ENCODE results near the gene CDK16.

The CDK16 gene

DNA sequence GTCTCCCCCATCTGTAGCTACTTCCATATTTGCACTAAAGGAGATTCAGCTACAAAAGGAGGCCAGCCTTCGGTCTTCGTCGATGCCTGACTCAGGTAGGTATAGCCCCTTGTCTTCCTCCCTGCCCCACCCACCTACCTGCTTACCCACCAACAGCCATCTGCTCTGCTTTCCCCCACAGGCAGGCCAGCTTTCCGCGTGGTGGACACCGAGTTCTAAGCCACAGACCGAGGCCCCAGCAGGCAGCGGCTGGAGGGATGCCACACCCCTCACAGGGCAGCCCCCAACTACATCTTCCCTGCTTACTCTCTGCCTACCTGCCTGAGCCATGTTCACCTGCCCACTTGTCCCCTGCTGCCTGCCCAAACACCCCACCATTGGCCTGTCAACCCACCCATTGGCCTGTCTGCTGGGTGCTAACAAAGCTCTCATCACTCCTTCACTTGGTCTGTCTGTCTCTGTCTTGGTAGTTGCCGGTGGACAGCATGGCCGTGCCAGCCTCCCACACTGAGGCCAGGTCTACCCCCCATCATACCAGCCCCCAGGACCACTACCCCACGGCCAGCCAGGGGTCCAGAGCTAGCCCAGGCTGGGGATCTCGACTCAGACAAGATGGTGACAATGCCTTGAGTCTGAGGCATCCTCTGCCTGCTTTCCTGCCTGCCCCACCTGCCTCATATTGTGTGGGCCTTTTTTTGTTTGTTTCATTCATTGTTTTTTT lies 10.2 kb downstream of the CDK16 start:
- FAIRE-seq: no peak

DNA sequence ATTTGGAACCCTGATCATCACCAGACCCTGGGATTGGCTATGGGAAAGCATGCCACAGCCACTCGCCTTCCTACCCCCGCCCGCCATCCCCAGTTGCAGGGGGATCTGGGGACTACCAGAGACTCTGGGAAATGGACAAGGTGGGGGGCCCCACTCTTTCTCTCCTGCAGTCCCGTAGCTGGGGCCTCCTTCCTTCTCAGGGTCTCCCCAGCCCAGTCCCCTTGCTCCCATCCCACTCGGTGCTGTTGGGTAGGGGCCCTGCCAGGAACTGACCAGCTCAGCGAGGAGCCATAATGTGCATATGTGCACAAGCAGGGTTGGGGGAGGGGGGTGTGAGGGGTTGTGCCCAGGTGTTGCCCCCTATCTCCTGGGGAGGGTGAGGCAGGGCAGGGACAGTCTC lies 10.9 kb downstream of the CDK16 start:
- FAIRE-seq: no peak

DNA sequence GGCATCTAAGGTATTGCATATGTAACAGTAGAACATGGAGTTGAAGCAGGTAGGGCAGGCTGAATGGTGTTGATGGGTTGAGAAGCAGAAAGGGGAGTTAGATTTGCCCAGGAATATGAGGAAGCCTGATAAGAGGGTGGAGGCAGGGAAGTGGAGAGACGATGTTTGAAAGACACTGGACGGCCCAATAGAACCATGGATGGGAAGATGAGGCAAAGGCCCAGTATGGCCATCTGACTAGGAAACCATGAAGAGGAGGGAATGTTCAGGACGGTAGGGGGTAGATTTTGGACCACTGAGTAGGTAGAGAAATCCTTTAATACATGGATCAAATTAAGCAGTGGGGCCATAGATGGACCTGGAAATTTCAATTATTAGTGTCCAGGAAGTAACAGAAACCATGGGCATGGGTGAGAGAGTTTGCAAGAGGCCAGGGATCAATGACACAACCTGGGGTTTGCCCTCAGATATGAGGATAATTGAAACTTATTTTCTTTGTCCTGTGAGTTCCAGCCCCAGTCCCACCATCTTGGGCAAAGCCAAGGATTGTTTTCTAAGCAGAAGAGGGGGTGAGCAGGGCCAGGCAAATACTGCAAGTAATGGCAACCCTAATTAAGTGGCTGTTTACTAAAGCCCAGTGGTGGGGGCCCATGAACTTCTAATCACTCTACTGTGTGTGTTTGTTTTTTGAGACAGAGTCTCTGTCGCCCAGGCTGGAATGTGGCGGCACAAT lies 11.8 kb downstream of the CDK16 start:
- FAIRE-seq: no peak

DNA sequence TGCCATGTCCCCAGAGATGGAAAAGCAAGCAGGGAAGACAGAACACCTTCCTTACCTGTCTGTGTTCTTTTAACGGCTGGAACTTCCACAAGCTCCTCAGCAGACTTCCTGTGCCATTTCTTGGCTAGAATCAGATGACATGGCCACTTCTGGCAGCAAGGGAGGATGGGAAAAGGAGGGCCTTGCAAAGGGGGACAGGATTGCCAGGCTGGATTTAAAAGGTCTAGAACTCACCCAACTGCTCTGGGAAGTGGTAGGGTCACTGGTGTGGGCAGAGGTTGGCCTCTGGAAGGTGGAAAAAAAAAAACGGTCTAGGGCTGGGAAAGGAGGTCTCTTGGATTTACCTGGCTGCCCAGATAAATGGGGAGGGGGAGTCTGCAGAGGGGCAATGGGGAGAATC lies 12.7 kb downstream of the CDK16 start:
- no peak for FAIRE-seq

DNA sequence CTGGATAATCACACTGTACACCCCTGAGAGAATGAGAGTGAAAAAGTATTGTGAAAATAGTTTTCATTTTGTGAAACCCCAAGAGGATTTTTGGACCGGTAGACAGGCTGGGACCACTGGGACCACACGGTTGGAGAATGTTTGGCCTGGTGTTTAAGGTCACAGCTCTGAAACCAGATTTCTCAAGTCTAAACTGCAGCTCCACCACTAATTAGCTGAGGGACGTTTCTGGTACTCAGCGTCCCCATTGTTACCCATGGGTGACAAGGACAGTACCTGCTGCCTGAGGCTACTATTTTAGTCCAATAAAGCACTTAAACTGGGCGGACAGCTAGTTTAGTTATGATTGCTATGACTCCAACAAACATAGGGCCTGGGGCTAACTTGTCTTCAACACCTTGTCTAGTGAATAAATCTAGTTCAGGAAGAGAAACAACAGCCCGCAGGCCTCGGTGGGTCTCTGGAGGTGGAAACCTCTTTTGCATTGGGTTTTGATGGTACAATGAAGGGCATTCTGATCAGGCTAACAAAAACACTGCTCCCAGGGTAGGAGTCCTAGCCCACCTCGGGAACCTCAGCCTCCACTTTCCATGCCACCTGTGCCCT lies 13.8 kb downstream of the CDK16 start:
- FAIRE-seq: no peak

DNA sequence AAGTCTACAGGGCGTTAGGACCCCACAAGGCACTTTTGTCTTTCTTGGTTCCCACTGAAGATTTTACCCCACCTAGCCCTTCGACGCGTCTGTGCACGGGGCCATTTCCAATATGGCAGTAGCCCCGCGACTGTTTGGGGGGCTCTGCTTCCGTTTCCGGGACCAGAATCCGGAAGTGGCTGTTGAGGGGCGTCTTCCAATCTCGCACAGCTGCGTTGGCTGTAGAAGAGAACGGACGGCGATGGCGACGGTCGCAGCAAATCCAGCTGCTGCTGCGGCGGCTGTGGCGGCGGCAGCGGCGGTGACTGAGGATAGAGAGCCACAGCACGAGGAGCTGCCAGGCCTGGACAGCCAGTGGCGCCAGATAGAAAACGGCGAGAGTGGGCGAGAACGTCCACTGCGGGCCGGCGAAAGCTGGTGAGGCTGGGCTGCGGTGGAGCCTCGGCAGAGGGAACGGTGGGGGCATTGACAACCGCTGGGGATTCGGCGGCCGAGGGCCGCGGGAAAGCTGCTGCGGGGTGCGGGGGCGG lies 14.4 kb downstream of the CDK16 start, which contains the start of gene USP11:
USP11 (plus strand) TSS at position 207 of the 530 bp plus-strand sequence; CDS start at position 242, 35 bp downstream.
- no peak for FAIRE-seq

DNA sequence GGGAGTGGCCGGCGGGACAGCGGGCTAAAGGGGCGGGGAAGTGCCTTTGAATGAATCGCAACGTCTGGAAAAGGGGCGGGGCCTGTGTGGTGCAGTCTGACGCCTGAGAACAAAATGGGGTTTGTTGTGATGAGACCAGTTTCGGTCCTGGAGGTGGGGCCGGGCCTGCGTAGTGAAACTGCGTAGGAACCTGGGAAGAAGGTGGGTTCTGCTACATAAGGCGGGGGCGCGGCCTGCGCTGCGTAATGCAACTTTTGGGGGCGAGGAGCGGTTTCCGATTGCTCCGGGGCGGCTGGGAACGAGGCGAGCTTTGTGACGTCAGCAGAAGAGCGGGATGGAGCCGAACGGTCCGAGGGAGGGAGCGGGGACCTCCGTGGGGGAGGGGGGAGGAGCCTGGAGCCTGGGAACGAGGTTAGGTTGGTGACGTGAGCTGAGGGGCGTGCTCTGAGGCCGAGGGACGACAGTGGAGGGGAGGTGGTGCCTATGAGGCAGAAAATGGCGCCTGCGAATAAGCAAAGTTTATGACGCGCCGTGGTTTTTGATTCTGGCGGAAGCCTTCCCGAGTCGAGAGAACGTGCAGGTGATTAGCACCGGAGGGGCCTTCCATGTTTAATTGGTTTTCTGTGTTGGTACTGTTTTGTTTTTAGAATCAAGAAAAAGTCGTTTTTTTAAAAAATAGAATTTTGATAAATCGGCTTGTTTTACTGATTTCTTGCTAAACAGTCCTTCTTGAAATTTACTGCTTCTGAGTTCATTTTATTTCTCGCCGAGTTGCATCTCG lies 15.0 kb downstream of the CDK16 start:
- FAIRE-seq: no peak

DNA sequence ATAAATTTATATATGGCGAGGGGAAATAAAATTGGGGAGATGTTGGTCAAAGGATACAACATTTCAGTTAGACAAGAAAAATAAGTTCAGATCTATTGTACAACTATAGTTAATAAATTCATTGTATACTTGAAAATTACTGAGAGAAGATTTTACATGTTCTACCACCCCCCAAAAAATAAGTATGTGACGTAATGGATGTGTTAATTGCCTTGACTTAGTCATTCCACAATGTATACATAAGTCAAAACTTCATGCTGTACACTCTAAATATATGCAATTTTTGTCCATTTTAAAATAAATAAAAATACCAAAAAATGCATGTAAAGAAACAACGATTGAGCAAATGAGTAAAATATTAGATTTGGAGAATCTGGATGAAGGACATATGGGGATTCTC lies 16.1 kb downstream of the CDK16 start:
- no peak for FAIRE-seq

DNA sequence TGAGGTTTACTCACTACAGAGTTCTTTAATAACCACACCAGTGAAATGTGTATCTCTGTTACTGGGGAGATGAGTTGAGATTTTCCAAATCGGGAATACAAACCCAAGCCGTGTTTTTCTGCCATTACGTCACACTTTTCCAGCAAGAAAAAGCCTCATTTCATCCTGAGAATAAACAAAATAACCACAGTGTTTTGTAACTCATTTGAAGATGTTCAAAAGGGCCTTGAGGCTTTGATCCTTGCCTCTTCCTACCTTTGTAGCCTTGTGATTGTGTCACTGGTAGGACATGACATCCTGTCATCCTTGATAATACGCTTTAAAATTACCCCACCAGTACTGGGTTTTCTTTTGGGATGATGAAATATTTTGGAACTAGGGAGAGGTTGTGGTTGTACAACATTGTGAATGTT lies 17.2 kb downstream of the CDK16 start:
- FAIRE-seq: no peak

DNA sequence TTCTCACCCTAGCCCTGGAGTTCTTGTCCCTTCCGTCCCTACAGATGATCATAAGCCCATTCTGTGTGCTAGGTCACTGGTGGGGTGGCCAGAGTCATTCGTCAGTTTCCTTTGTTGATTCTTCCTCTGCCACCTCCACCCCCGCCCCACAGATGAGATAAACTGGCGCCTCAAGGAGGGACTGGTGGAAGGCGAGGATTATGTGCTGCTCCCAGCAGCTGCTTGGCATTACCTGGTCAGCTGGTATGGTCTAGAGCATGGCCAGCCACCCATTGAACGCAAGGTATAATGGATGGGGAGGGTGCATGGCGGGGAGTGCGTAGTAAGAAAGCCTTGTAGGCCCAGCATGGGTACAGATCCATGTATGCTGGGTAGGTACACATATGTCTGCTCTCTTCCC lies 20.7 kb downstream of the CDK16 start:
- no peak for FAIRE-seq

DNA sequence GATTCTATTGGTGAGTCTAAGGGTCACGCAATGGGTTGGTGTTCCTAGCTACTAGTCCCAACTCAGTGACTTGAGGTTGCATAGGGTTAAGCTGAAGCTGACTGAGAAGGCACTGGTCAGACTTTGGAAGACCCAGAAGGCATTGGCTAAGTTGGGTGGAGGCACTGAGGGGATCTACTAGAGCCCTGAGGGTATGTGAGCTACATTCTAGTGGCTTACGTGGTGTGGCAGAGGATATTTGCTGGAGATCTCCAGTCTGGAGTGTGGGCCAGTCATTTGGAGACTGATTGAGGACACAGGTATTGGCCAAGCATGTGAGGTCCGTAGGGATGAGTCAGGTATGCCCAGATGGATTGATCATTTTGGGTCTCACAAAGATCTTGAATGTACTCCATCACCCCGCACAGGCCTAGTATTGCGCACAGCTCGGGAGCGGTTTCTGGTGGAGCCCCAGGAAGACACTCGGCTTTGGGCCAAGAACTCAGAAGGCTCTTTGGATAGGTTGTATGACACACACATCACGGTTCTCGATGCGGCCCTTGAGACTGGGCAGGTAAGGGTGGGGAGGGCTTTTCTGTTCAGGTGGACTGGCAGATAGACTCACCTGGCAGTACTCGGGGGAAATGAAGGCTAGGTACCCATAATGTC lies 21.5 kb downstream of the CDK16 start:
- no peak for FAIRE-seq

DNA sequence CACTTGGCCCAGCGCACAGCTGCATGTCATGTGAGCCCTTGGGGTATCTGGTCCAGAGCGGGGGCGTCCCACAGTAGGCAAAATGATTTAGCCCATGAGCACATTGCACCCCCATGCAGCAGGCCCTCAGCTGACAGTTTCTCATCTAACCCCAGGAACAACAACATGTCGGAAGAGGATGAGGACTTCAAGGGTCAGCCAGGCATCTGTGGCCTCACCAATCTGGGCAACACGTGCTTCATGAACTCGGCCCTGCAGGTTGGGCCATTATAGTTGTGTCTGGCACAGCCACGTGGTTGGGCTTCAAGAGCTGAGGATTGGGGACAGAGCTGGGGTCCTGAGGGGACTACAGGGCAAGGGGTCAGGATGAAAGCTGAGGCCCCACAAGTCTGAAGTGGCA lies 22.1 kb downstream of the CDK16 start:
- no peak for FAIRE-seq

DNA sequence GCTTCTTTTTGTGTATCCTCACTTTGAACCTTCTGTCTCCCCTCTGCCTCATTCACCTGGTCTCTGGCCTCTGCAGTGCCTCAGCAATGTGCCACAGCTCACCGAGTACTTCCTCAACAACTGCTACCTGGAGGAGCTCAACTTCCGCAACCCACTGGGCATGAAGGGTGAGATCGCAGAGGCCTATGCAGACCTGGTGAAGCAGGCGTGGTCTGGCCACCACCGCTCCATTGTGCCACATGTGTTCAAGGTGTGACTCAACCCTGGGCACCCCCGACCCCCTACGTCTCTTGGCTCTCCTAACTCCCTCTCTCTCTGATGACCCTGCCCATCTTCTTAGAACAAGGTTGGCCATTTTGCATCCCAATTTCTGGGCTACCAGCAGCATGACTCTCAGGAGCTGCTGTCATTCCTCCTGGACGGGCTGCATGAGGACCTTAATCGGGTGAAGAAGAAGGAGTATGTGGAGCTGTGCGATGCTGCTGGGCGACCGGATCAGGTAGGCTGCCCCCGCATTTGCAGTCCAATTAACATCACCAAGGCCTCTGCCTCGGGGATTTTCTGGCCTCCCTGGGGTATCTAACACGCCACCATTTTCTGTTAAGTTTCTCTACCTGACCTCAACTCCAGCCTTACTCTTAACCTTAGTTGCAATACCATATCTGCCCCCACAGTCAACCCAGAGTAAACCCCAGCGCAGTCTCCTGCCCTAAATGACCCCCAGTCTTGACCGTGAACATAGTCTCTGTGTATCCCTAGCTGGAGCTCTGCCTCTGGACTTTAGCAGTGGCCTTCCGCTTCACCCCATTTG lies 22.9 kb downstream of the CDK16 start:
- no peak for FAIRE-seq

DNA sequence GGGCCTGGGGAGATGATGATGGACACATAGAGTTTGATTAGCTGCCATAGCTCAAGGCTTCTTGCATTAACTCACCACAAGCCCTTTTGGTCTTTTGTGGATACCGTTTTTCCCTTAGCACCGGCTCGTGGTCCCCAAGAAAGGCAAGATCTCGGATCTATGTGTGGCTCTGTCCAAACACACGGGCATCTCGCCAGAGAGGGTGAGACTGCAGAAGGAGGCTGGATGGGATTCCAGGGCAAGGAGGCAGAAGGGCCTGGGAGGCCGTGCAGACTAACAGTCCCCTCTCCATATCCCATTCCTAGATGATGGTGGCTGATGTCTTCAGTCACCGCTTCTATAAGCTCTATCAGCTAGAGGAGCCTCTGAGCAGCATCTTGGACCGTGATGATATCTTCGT lies 23.8 kb downstream of the CDK16 start:
- FAIRE-seq: no peak

DNA sequence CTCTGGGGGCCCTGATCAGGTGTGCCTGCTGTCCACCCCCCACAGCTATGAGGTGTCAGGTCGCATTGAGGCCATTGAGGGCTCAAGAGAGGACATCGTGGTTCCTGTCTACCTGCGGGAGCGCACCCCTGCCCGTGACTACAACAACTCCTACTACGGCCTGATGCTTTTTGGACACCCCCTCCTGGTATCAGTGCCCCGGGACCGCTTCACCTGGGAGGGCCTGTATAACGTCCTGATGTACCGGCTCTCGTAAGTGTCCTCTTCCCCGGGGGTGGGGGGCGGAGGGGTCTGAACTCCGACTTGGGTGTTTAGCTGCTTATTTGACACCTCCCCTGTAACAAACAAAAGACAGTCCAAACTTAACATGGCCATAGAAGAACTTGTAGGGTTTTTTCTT lies 24.9 kb downstream of the CDK16 start:
- FAIRE-seq: no peak

DNA sequence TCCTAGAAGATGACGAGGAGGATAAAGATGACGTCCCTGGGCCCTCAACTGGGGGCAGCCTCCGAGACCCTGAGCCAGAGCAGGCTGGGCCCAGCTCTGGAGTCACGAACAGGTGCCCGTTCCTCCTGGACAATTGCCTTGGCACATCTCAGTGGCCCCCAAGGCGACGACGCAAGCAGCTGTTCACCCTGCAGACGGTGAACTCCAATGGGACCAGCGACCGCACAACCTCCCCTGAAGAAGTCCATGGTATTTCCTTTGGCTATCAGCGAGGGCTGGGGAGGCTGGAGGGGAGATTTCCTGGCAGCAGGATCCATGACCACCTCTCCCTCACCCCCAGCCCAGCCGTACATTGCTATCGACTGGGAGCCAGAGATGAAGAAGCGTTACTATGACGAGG lies 26.2 kb downstream of the CDK16 start:
- no peak for FAIRE-seq

DNA sequence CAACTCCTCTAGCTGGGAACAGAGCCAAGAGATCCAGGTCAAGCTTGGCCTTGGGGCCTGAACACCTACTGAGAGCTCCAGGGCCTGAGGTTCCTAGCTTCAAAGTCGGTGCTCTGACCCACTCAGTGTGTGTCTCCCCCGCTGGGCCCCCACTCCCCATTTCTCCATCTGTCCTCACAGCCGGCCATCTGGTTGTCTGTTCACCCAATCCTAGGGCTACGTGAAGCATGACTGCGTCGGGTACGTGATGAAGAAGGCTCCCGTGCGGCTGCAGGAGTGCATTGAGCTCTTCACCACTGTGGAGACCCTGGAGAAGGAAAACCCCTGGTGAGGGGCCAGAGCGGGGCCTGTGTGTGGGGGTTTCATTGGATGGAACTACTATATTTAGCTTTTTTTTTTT lies 26.7 kb downstream of the CDK16 start:
- no peak for FAIRE-seq

DNA sequence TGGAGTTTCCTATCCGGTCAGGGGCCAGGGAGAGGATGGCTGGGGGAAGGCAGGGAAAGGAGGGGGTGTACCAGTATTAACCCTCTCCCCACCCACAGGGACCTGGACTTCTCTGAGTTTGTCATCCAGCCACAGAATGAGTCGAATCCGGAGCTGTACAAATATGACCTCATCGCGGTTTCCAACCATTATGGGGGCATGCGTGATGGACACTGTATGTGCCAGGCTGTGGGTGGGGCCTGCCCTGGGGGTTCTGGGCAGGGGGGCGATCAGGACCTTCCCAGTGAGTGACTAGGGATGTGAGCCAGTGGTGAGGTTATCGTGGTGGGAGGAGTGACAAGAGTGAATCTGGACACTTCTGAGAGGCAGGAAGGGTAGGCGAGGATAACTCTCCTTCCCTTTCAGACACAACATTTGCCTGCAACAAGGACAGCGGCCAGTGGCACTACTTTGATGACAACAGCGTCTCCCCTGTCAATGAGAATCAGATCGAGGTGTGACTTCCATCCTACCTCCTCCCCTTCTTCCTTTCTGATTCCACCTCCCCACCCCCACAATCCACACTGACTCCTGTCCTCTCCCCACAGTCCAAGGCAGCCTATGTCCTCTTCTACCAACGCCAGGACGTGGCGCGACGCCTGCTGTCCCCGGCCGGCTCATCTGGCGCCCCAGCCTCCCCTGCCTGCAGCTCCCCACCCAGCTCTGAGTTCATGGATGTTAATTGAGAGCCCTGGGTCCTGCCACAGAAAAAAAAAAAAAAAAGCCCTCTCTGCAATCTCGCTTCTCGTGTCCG lies 28.9 kb downstream of the CDK16 start:
- FAIRE-seq: no peak

DNA sequence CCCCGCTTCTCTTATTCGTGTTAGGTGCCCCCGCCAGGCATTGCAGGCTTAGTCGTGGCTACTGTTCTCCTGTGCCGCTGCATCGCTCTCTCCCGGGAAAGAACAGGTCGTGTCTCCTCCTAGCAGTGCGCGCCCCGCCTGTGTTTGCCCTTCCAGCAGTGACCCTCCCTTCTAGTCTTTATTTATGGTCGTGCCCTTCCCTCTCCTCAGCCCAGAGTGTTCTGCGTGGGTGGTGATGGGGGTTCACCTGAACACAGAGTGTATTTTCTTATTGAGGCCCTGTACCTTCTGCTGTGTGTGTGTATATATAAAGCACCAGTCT lies 29.5 kb downstream of the CDK16 start:
- FAIRE-seq: no peak

DNA sequence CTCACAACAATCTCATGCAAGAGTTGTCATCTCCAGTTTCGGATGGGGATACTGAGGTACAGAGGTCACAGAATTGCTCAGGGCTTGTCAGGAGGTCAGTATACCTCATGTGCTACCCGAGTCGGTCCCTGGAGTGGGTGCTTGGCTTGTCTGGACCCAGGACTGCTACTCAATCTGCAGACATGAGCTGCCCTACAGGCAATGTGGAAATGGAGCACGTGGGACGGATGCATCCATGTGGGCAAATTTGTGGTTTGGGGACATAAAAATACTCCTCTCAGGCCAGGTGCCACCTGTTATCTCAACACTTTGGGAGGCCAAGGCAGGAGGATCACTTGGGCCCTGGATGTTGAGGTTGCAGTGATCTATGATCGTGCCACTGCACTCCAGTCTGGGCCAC lies 30.1 kb downstream of the CDK16 start:
- no peak for FAIRE-seq

DNA sequence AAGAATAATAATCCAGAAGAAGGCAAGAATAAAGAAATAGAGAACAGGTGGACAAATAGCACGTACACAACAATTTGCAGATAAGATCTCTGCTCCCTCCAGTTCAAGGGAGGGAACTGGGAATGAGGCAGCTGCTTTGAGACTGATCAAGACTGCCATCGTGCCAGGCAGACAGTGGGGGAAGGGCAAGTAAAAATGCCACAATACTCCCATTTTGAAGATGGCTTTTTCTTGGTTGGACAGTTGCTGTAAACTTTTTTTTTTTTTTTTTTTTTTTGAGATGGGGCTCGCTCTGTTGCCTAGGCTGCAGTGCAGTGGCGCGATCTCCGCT lies 31.5 kb downstream of the CDK16 start:
- FAIRE-seq: no peak
